ENCODE results near the gene MYEOV.

Gene MYEOV

GRCh38 chr11:69333879-69334278 lies 39.9 kb downstream of the MYEOV start:
- DNase-seq: peak in 1 of 10 donors; percentile 42
- intact Hi-C loops (cut with DNase I): no loop called here

- intact Hi-C loops (cut with DNase I): no loop called here
- DNase-seq: peak in 1 of 10 donors; percentile 49
Measured at GRCh38 chr11:69335007-69335780, 41.2 kb downstream of the MYEOV start.

- intact Hi-C loops (cut with DNase I): no loop called here
- peak in 1 of 10 donors; percentile 46 for DNase-seq
Measured at GRCh38 chr11:69335781-69336405, 41.9 kb downstream of the MYEOV start.

- intact Hi-C loops (cut with DNase I): no loop called here
- DNase-seq: peak in 2 of 10 donors; percentile 28 to 78
Measured at GRCh38 chr11:69337211-69337721, 43.3 kb downstream of the MYEOV start.

GRCh38 chr11:69339041-69339733 lies 45.2 kb downstream of the MYEOV start:
- DNase-seq: peak in 1 of 10 donors; percentile 10

GRCh38 chr11:69339983-69340565 lies 46.1 kb downstream of the MYEOV start:
- DNase-seq: peak in 1 of 10 donors; percentile 9
- intact Hi-C loops (cut with DNase I): no loop called here

More at GRCh38 chr11:69339041-69339733, 45.2 kb downstream of the MYEOV start:
- intact Hi-C loops (cut with DNase I): no loop called here

GRCh38 chr11:69342588-69343330 lies 48.8 kb downstream of the MYEOV start:
- intact Hi-C loops (cut with DNase I): no loop called here
- DNase-seq: peak in 1 of 10 donors; percentile 72

GRCh38 chr11:69343401-69344321 lies 49.7 kb downstream of the MYEOV start:
- peak in 1 of 10 donors; percentile 54 for DNase-seq
- intact Hi-C loops (cut with DNase I): no loop called here

- peak in 1 of 10 donors; percentile 34 for DNase-seq
- intact Hi-C loops (cut with DNase I): no loop called here
Measured at GRCh38 chr11:69344570-69345145, 50.7 kb downstream of the MYEOV start.
